Ovary (tissue), 3 donors: ENCODE data around the gene RBM28.

ENCODE experiments used
- CTCF ChIP-seq, 3 donors: fragments of 450-650 bp in 2 of 3; fragments of 200-600 bp in 1 of 3; IDR thresholded peaks; one replicate each; pipeline versions ENCODE4 v1.5.1 to v1.8.0; 2016 to 2022; ENCODE audit warnings: antibody characterized with exemption in 3 of 3, mild to moderate bottlenecking in 1 of 3
- EP300 ChIP-seq: sonication (generic); formaldehyde crosslinking; IDR thresholded peaks from one replicate; pipeline ENCODE4 v1.6.1; 2017; ENCODE audit warnings: antibody characterized with exemption
- POLR2A ChIP-seq: fragments of 450-650 bp; IDR thresholded peaks from one replicate; pipeline ENCODE4 v1.6.1; 2017; ENCODE audit warnings: antibody characterized with exemption, mild to moderate bottlenecking, moderate library complexity
- donor health status: DM: no; HTN: no; CAD: no.

DNA sequence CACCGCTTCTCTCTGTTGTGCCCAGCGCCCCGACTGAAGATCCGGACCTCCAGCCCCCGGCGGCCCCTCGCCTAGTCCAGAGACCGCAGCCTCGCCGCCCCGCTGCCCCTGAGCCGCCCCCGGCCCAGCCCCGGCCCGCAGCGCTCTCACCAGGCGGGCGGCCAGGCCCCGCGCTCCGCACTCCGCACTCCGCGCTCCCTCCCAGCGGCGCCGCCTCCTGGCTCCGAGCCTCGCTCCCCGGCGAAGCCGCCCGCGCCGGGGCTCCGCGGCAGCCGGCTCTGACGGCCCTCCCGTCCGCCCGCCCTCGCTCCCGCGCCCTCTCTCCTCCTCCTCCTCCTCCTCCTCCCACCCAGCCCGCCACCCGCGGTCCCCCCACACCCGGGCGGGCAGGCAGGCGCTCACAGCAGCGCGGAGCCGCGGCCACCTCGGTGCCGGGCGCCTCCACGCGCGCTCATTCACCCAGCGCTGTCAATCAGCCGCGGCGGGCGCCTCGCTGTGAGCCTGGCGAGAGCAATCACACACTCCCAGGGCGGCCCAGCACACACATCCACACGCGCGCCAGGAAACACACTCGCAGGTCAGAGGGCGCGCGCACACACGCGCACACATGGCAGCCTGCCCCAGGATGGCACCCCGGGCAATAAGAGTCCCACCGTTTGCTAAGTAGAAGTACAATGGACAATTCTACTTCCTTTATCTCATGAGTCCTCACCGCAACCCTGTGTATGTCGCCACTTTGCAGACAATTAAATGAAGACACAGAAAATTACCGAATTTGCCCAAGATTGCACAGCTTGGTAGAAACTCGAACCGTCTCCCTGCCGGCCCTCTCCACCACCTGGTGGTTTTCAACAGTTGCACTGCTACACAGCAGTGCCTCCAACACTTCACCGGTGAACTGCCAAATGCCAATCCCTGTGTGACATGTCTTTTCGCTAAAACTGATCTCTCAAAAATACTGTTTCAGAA lies 18.0 kb upstream of the RBM28 start, which contains the start of gene PRRT4:
- TF ChIP-seq EP300, result no peak
- TF ChIP-seq CTCF (IDR thresholded peaks at IDR 0.05), result no peak
- no peak for TF ChIP-seq POLR2A
